Mesenchymal stem cell (in vitro differentiated cells and primary cell): ENCODE measurements around the gene FRMPD1.
A peak's percentile ranks its signal among the peaks of the same experiment; 100 is the strongest.

Experiments
- DNase-seq: peaks from one replicate; pipeline ENCODE4 v3.0.0-alpha.2; 2013
- H2AFZ ChIP-seq: one replicate; pipeline ENCODE4 v1.6.1; 2013; ENCODE audit warnings: low read depth, mild to moderate bottlenecking, control low read depth, inconsistent platforms, low read length, moderate library complexity
- H2AK5ac ChIP-seq: 2 replicates; pipeline ENCODE4 v1.6.1; 2013; ENCODE audit warnings: low read length, moderate library complexity, mild to moderate bottlenecking, inconsistent platforms; ENCODE audit not compliant: severe bottlenecking
- H2BK120ac ChIP-seq: one replicate; pipeline ENCODE4 v1.6.1; 2013; ENCODE audit warnings: low read depth, mild to moderate bottlenecking, inconsistent platforms, low read length, moderate library complexity
- H2BK12ac ChIP-seq, 2 experiments: one replicate each; pipeline ENCODE4 v1.6.1; 2013; ENCODE audit warnings: inconsistent platforms in 2 of 2, low read length in 2 of 2, mild to moderate bottlenecking in 2 of 2, moderate library complexity in 2 of 2, control low read depth in 1 of 2
- H2BK15ac ChIP-seq: one replicate; pipeline ENCODE4 v1.6.1; 2013; ENCODE audit warnings: mild to moderate bottlenecking, low read depth, inconsistent platforms; ENCODE audit not compliant: poor library complexity, severe bottlenecking
- H2BK5ac ChIP-seq: 2 replicates; pipeline ENCODE4 v1.6.1; 2013; ENCODE audit warnings: low read depth, mild to moderate bottlenecking, low read length, control low read depth, inconsistent platforms; ENCODE audit not compliant: poor library complexity, severe bottlenecking
- H3K14ac ChIP-seq, 2 experiments: one replicate each; pipeline ENCODE4 v1.6.1; 2013; ENCODE audit warnings: inconsistent platforms in 2 of 2, low read length in 2 of 2, control low read depth in 1 of 2, mild to moderate bottlenecking in 1 of 2, moderate library complexity in 1 of 2
- H3K18ac ChIP-seq, 2 experiments: one replicate each; pipeline ENCODE4 v1.6.1; 2013; ENCODE audit warnings: inconsistent platforms in 2 of 2, low read length in 2 of 2, control low read depth in 1 of 2, low read depth in 1 of 2, mild to moderate bottlenecking in 1 of 2
- H3K23ac ChIP-seq, 2 experiments: one replicate each; pipeline ENCODE4 v1.6.1; 2013; ENCODE audit warnings: inconsistent platforms in 2 of 2, low read length in 2 of 2, mild to moderate bottlenecking in 2 of 2, moderate library complexity in 2 of 2, control low read depth in 1 of 2
- H3K27ac ChIP-seq: 2 replicates; pipeline ENCODE4 v1.5.1; 2013; ENCODE audit warnings: mild to moderate bottlenecking, moderate library complexity, low read length, control low read depth, inconsistent platforms; ENCODE audit not compliant: poor library complexity, severe bottlenecking
- H3K27me3 ChIP-seq, 2 experiments: 2 replicates each; pipeline versions ENCODE4 v1.6.1 to v1.7.0; 2013; ENCODE audit warnings: low read length in 2 of 2, mild to moderate bottlenecking in 2 of 2, moderate library complexity in 2 of 2, control low read depth in 1 of 2, inconsistent platforms in 1 of 2; ENCODE audit not compliant: control insufficient read depth in 1 of 2, insufficient read depth in 1 of 2
- H3K36me3 ChIP-seq, 2 experiments: 2 replicates each; pipeline versions ENCODE4 v1.6.1 to v1.7.0; 2013; ENCODE audit warnings: low read length in 2 of 2, control low read depth in 1 of 2, inconsistent platforms in 1 of 2, low read depth in 1 of 2, mild to moderate bottlenecking in 1 of 2; ENCODE audit not compliant: insufficient read depth in 2 of 2, control insufficient read depth in 1 of 2
- H3K4ac ChIP-seq, 2 experiments: one replicate each; pipeline ENCODE4 v1.6.1; 2013; ENCODE audit warnings: inconsistent platforms in 2 of 2, low read length in 2 of 2, mild to moderate bottlenecking in 2 of 2, moderate library complexity in 2 of 2, control low read depth in 1 of 2, low read depth in 1 of 2
- H3K4me1 ChIP-seq: 2 replicates; pipeline ENCODE4 v1.6.1; 2013; ENCODE audit warnings: low read depth, low read length, control low read depth; ENCODE audit not compliant: control insufficient read depth, insufficient read depth
- H3K4me2 ChIP-seq: 2 replicates; pipeline ENCODE4 v1.6.1; 2013; ENCODE audit warnings: low read length, mild to moderate bottlenecking, inconsistent platforms; ENCODE audit not compliant: poor library complexity, severe bottlenecking
- H3K4me3 ChIP-seq, 2 experiments: 2 replicates each; pipeline versions ENCODE4 v1.5.1 to v1.7.0; 2013; ENCODE audit warnings: low read length in 2 of 2, mild to moderate bottlenecking in 2 of 2, control low read depth in 1 of 2, low read depth in 1 of 2; ENCODE audit not compliant: insufficient read depth in 1 of 2
- H3K79me1 ChIP-seq: replicated peaks from 2 replicates; pipeline ENCODE4 v1.6.1; 2013; ENCODE audit warnings: mild to moderate bottlenecking, control low read depth, low read length, inconsistent platforms; ENCODE audit not compliant: poor library complexity, severe bottlenecking
- H3K9ac ChIP-seq: 2 replicates; pipeline ENCODE4 v1.7.0; 2013; ENCODE audit warnings: mild to moderate bottlenecking, low read length, moderate library complexity
- H3K9me3 ChIP-seq: 2 replicates; pipeline ENCODE4 v1.7.0; 2013; ENCODE audit warnings: mild to moderate bottlenecking, low read length; ENCODE audit not compliant: control insufficient read depth
- H4K8ac ChIP-seq: one replicate; pipeline ENCODE4 v1.6.1; 2013; ENCODE audit warnings: inconsistent platforms, mild to moderate bottlenecking, low read length, moderate library complexity
- H4K91ac ChIP-seq: one replicate; pipeline ENCODE4 v1.6.1; 2013; ENCODE audit warnings: mild to moderate bottlenecking, low read length, inconsistent platforms
- WGBS: methylation state at CpG from one replicate; pipeline ENCODE4 v1.1.7; 2013; ENCODE audit warnings: mixed read lengths; 5-methylcytosine and 5-hydroxymethylcytosine counted together

Gene FRMPD1

DNA sequence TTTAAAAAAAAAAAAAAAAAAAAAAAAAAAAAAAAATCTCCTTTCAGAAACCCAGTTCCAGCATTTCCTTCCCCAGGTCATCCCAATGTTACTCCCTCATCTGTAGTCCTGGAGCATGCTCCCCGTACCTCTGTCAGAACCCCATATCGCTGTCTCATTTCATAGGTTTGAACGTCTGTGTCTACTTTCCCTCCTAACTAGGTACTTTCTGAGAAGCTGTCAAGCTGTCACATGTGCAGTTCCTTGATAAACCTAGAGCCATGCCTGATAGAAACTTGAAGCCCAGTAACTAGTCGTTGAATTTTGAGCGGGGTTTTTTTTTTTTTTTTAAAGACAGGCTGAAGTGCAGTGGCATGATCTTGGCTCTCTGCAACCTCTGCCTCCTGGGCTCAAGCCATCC is 118.6 kb downstream of the FRMPD1 start:
- Histone ChIP-seq H3K23ac (no peak overlapping the region), H3K4ac (no peak overlapping the region), H3K9ac (no peak overlapping the region), H3K4me2 (no peak overlapping the region), H3K4me3 (no peak overlapping the region), H3K4me1 (peaks cover 1% of the 10 kb centered on the region), H3K9me3 (no peaks in the 10 kb centered on the region), H2BK15ac (no peak overlapping the region), H3K18ac (no peak overlapping the region), H3K27me3 (no peaks in the 10 kb centered on the region), H2AK5ac (no peak overlapping the region), H2BK5ac (no peak overlapping the region), H3K36me3 (peaks cover 28 to 55% of the 10 kb centered on the region in 2 experiments), H2BK120ac (no peak overlapping the region), H4K91ac (no peak overlapping the region), H4K8ac (no peak overlapping the region), H3K27ac (no peak overlapping the region), H3K14ac (no peak overlapping the region), H2AFZ (no peak overlapping the region), H2BK12ac (no peak overlapping the region), H3K79me1 (peaks cover 16% of the 10 kb centered on the region)
- WGBS, result 98% methylated on average over 5 of the region's 5 CpGs
- no peak for DNase-seq

DNA sequence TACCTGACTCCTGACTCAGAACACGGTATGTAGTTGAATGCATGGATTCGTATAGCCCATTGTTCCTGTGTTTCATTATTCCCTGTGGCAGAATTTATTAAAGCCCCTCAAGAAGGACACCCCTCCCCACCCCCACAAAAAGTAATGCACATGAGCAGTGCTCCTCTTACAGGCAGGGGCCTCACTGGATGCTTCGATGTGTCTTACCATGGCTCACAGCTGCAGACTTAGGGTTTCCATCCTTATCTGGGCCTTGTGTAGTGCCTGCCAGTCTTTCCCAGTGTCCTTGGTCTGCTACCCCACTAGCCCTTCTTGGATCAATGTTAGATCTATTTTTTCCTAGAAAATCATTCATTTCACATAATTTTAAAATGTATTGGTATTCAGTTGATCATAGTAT is 119.2 kb downstream of the FRMPD1 start:
- no peak for DNase-seq
- Histone ChIP-seq H3K4ac (no peak overlapping the region), H2BK5ac (no peak overlapping the region), H3K9me3 (no peaks in the 10 kb centered on the region), H2BK15ac (no peak overlapping the region), H2BK12ac (no peak overlapping the region), H2AK5ac (no peak overlapping the region), H3K9ac (no peak overlapping the region), H3K14ac (no peak overlapping the region), H4K91ac (no peak overlapping the region), H2AFZ (no peak overlapping the region), H3K27ac (no peak overlapping the region), H3K4me1 (peaks cover 1% of the 10 kb centered on the region), H2BK120ac (no peak overlapping the region), H3K23ac (no peak overlapping the region), H3K18ac (no peak overlapping the region), H3K79me1 (peaks cover 15% of the 10 kb centered on the region), H3K27me3 (no peaks in the 10 kb centered on the region), H3K4me3 (no peak overlapping the region), H4K8ac (no peak overlapping the region), H3K4me2 (no peak overlapping the region), H3K36me3 (peaks cover 25 to 59% of the 10 kb centered on the region in 2 experiments)
- 96% methylated on average over 3 of the region's 3 CpGs for WGBS

- H3K79me1 ChIP-seq, result peaks cover 16% of the 10 kb centered on the region
- peak; percentile 15 for DNase-seq
- WGBS, result 100% methylated on average over 1 of the region's 1 CpG
Measured at GRCh38 chr9:37775216-37775919, 124.6 kb downstream of the FRMPD1 start.

DNA sequence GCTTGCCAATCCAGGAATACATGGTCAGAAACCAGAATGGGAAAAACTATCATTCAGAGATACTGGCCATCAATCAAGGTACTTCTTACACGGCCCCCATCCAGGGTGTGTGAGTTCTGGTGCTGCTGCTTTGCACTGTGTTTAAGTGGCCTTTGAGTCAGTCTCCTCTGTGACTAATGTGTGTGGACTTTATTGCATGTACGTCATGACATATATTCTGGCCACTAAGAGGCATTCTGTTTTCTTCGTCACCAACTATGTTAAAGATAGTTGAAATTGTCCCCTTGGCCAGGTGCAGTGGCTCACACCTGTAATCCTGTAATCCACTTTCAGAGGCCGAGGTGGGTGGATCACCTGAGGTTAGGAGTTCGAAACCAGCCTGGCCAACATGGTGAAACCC is 125.6 kb downstream of the FRMPD1 start:
- H3K23ac ChIP-seq, result no peak overlapping the region
- H4K91ac ChIP-seq, result no peak overlapping the region
- peaks cover 2% of the 10 kb centered on the region for H3K4me1 ChIP-seq
- no peak overlapping the region for H3K4me2 ChIP-seq
- H3K9ac ChIP-seq, result no peak overlapping the region
- 45% methylated on average over 5 of the region's 5 CpGs for WGBS
- H3K4me3 ChIP-seq, result no peak overlapping the region
- H3K27ac ChIP-seq, result no peak overlapping the region
- H2AFZ ChIP-seq, result no peak overlapping the region
- no peak overlapping the region for H3K14ac ChIP-seq
- peaks cover 44 to 82% of the 10 kb centered on the region in 2 experiments for H3K36me3 ChIP-seq
- no peak overlapping the region for H2BK5ac ChIP-seq
- no peak overlapping the region for H2BK15ac ChIP-seq
- H3K4ac ChIP-seq, result no peak overlapping the region
- H2BK120ac ChIP-seq, result no peak overlapping the region
- H3K27me3 ChIP-seq, result no peaks in the 10 kb centered on the region
- no peak overlapping the region for H2AK5ac ChIP-seq
- peak; percentile 75 for DNase-seq
- peaks cover 17% of the 10 kb centered on the region for H3K79me1 ChIP-seq
- no peak overlapping the region for H4K8ac ChIP-seq
- H3K9me3 ChIP-seq, result no peaks in the 10 kb centered on the region
- H2BK12ac ChIP-seq, result no peak overlapping the region
- no peak overlapping the region for H3K18ac ChIP-seq

More at GRCh38 chr9:37775216-37775919, 124.6 kb downstream of the FRMPD1 start:
- H3K4me3 ChIP-seq, result no peak overlapping the region
- H3K27ac ChIP-seq, result no peak overlapping the region
- H3K9me3 ChIP-seq, result no peaks in the 10 kb centered on the region
- no peak overlapping the region for H3K4me2 ChIP-seq
- H2BK12ac ChIP-seq, result no peak overlapping the region
- H3K18ac ChIP-seq, result no peak overlapping the region
- peaks cover 2% of the 10 kb centered on the region for H3K4me1 ChIP-seq
- H2BK5ac ChIP-seq, result no peak overlapping the region
- no peak overlapping the region for H3K14ac ChIP-seq
- H2AK5ac ChIP-seq, result no peak overlapping the region
- H2BK15ac ChIP-seq, result no peak overlapping the region
- no peak overlapping the region for H3K9ac ChIP-seq
- no peak overlapping the region for H3K4ac ChIP-seq
- peaks cover 44 to 82% of the 10 kb centered on the region in 2 experiments for H3K36me3 ChIP-seq
- no peaks in the 10 kb centered on the region for H3K27me3 ChIP-seq
- no peak overlapping the region for H2AFZ ChIP-seq
- no peak overlapping the region for H2BK120ac ChIP-seq
- H4K91ac ChIP-seq, result no peak overlapping the region
- H3K23ac ChIP-seq, result no peak overlapping the region
- no peak overlapping the region for H4K8ac ChIP-seq
